Fibroblast of mammary gland (primary cell): ENCODE results near the gene MRPL55.

Experiments
- DNase-seq: peaks from one replicate; pipeline ENCODE4 v3.0.0-alpha.2; 2010; ENCODE audit warnings: low read depth
- H3K4me3 ChIP-seq: 2 replicates; pipeline ENCODE4 v1.5.1; 2011; ENCODE audit warnings: low read depth, mild to moderate bottlenecking, low read length, moderate library complexity; ENCODE audit not compliant: control insufficient read depth
- CTCF ChIP-seq: conservative IDR thresholded peaks from 2 replicates; pipeline ENCODE4 v1.5.1; 2011; ENCODE audit warnings: low read depth, low read length, inconsistent platforms; ENCODE audit not compliant: control insufficient read depth, insufficient read depth

Gene MRPL55

GRCh38 chr1:228095938-228096337 is 13.2 kb downstream of the MRPL55 start:
- TF ChIP-seq CTCF, result no peak
- no peak for DNase-seq
- no peak overlapping the region for H3K4me3 ChIP-seq

GRCh38 chr1:228095161-228095560 is 13.9 kb downstream of the MRPL55 start:
- TF ChIP-seq CTCF, result no peak
- no peak overlapping the region for H3K4me3 ChIP-seq
- DNase-seq, result no peak

GRCh38 chr1:228094432-228095016 is 14.6 kb downstream of the MRPL55 start:
- no peak for TF ChIP-seq CTCF
- no peak for DNase-seq
- no peak overlapping the region for H3K4me3 ChIP-seq

- TF ChIP-seq CTCF, result no peak
- no peak for DNase-seq
- no peak overlapping the region for H3K4me3 ChIP-seq
Observed at GRCh38 chr1:228093050-228093906, 15.8 kb downstream of the MRPL55 start.

- no peak for TF ChIP-seq CTCF
- no peak for DNase-seq
- no peak overlapping the region for H3K4me3 ChIP-seq
Observed at GRCh38 chr1:228092342-228093049, 16.6 kb downstream of the MRPL55 start.

- TF ChIP-seq CTCF, result no peak
- H3K4me3 ChIP-seq, result no peak overlapping the region
- DNase-seq, result no peak
Observed at GRCh38 chr1:228091084-228091483, 18.0 kb downstream of the MRPL55 start.
